Caco-2 (cell line): ENCODE data around the gene RPS18. TPM values are rescaled to one million over a fixed set of nuclear protein-coding genes. Genes with fewer than 3 reads are reported as not detected.
A peak's percentile ranks its signal among the peaks of the same experiment; 100 is the strongest.

Source experiments
- BruUV-seq: library from RNA; stranded (reverse); fragments of 400-500 nt; replicated peaks from 2 replicates; lab custom pipeline; 2021; lab: Mats Ljungman, UMichigan
- CTCF ChIA-PET: fragments of 300-600 bp; sonication (Branson Sonifier 250); formaldehyde crosslinking; loops from one replicate; lab custom pipeline; 2022; ENCODE audit warnings: antibody characterized with exemption; lab: Charles Lee
- POLR2A ChIA-PET: fragments of 300-600 bp; sonication (Branson Sonifier 250); formaldehyde crosslinking; loops from one replicate; lab custom pipeline; 2022; ENCODE audit warnings: antibody characterized with exemption; lab: Charles Lee
- DNase-seq, 2 experiments: peaks; one replicate each; pipeline versions ENCODE4 v3.0.0 to v3.0.0-alpha.2; 2020 to 2022
- H3K27me3 ChIP-seq: replicated peaks from 2 replicates; pipeline ENCODE4 v1.6.0; 2011; ENCODE audit warnings: low read length; ENCODE audit not compliant: control insufficient read depth, insufficient read depth
- H3K36me3 ChIP-seq: 2 replicates; pipeline ENCODE4 v1.5.1; 2011; ENCODE audit warnings: low read length; ENCODE audit not compliant: control insufficient read depth, insufficient read depth
- H3K4me1 ChIP-seq: fragments of 250-450 bp; sonication (Bioruptor Pico); 2 replicates; pipeline ENCODE4 v1.5.1; 2020; ENCODE audit warnings: mild to moderate bottlenecking
- H3K4me3 ChIP-seq: 2 replicates; pipeline ENCODE4 v1.5.1; 2011; ENCODE audit warnings: low read depth, mild to moderate bottlenecking, control low read depth, low read length
- H3K9me3 ChIP-seq: fragments of 250-450 bp; sonication (Bioruptor Pico); 2 replicates; pipeline ENCODE4 v1.5.1; 2020; ENCODE audit warnings: mild to moderate bottlenecking, moderate library complexity
- H3K27ac Mint-ChIP-seq: one replicate; pipeline ENCODE4 v1.8.0; 2022; ENCODE audit warnings: mixed read lengths; ENCODE audit not compliant: unreplicated experiment
- H3K27me3 Mint-ChIP-seq: one replicate; pipeline ENCODE4 v1.8.0; 2022; ENCODE audit warnings: mixed read lengths; ENCODE audit not compliant: insufficient read depth, unreplicated experiment
- H3K36me3 Mint-ChIP-seq: one replicate; pipeline ENCODE4 v1.8.0; 2022; ENCODE audit warnings: mild to moderate bottlenecking, mixed read lengths; ENCODE audit not compliant: insufficient read depth, unreplicated experiment
- H3K4me1 Mint-ChIP-seq: one replicate; pipeline ENCODE4 v1.8.0; 2022; ENCODE audit warnings: low read depth, mixed read lengths; ENCODE audit not compliant: unreplicated experiment
- H3K4me3 Mint-ChIP-seq: one replicate; pipeline ENCODE4 v1.8.0; 2022; ENCODE audit warnings: mild to moderate bottlenecking, moderate library complexity, mixed read lengths; ENCODE audit not compliant: unreplicated experiment
- H3K9me3 Mint-ChIP-seq: one replicate; pipeline ENCODE4 v1.8.0; 2022; ENCODE audit warnings: mixed read lengths; ENCODE audit not compliant: unreplicated experiment
- CTCF ChIP-seq, 2 experiments: fragments of 200-600 bp in 1 of 2; IDR thresholded peaks; 1 replicate in 1 of 2; 2 replicates in 1 of 2; pipeline versions ENCODE4 v1.5.1 to v1.8.0; 2011 to 2022; ENCODE audit warnings: antibody characterized with exemption in 1 of 2, control low read depth in 1 of 2, inconsistent platforms in 1 of 2, low read depth in 1 of 2, low read length in 1 of 2, mild to moderate bottlenecking in 1 of 2, moderate library complexity in 1 of 2; ENCODE audit not compliant: insufficient read depth in 1 of 2, severe bottlenecking in 1 of 2, unreplicated experiment in 1 of 2
- intact Hi-C: fragments of 100-400 bp; cut with micrococcal nuclease; formaldehyde crosslinking; loops from one replicate; pipeline ENCODE4 v1.10.0; 2022; ENCODE audit not compliant: unreplicated experiment
- total RNA-seq: library from RNA; stranded (reverse); gene quantifications from 2 replicates; pipeline ENCODE4 v1.2.3, GENCODE V29; 2022

Gene RPS18
- total RNA-seq, 1 experiment from 2014 or later, result 2,340 TPM

- peak overlapping the region; percentile 56 for H3K4me3 Mint-ChIP-seq
- ChIA-PET POLR2A (interaction anchor here (3.0 kb wide), 1 partner anchor 13 kb away, joined by 10 read pairs; the partner anchor contains the start of genes PFDN6 and WDR46), CTCF (interaction anchor here (0.6 to 1.9 kb wide), 2 partner anchors 12 to 236 kb away, joined by 6 to 8 read pairs; partner anchors contain the start of genes PFDN6 and WDR46)
- Histone ChIP-seq H3K4me1 (peaks cover 18% of the 10 kb centered on the region), H3K9me3 (no peaks in the 10 kb centered on the region), H3K27me3 (no peaks in the 10 kb centered on the region), H3K4me3 (no peak overlapping the region), H3K36me3 (peaks cover 9% of the 10 kb centered on the region)
- H3K27me3 Mint-ChIP-seq, result no peaks in the 10 kb centered on the region
- no peak for DNase-seq
- intact Hi-C loops, result no loop called here
- H3K27ac Mint-ChIP-seq, result peak overlapping the region; percentile 18
- peaks cover 18% of the 10 kb centered on the region for H3K4me1 Mint-ChIP-seq
- no TSS peak for BruUV-seq
- no peaks in the 10 kb centered on the region for H3K9me3 Mint-ChIP-seq
- no peak for TF ChIP-seq CTCF (IDR thresholded peaks at IDR 0.05; ENCODE audit: insufficient read depth in 1 of 2, low read depth in 1 of 2, low read length in 1 of 2, severe bottlenecking in 1 of 2, unreplicated experiment in 1 of 2)
- peaks cover 91% of the 10 kb centered on the region for H3K36me3 Mint-ChIP-seq
These were observed 4.6 kb downstream of the RPS18 start for GRCh38 chr6:33276581-33276863.

GRCh38 chr6:33276864-33277662 lies 5.2 kb downstream of the RPS18 start, which contains the start of gene B3GALT4:
B3GALT4 (plus strand) TSS chr6:33277123; CDS start chr6:33277420, 297 bp downstream.
- peak within 1 kb of the TSS; percentile 56 for H3K4me3 Mint-ChIP-seq
- peak in 1 of 2 experiments; percentile 55 for DNase-seq

More at GRCh38 chr6:33276864-33277662, 5.2 kb downstream of the RPS18 start, which contains the start of gene B3GALT4:
- peaks cover 18% of the 10 kb centered on the region for H3K4me1 ChIP-seq
- POLR2A ChIA-PET, result interaction anchor here (0.6 to 3.0 kb wide), 3 partner anchors 12 to 631 kb away, joined by 3 to 10 read pairs (median 3); partner anchors contain the start of genes PFDN6 and WDR46
- no peaks in the 10 kb centered on the region for H3K9me3 ChIP-seq
- peaks cover 18% of the 10 kb centered on the region for H3K4me1 Mint-ChIP-seq
- CTCF ChIA-PET, result interaction anchor here (1.0 to 1.9 kb wide), 3 partner anchors 12 to 130 kb away, joined by 4 to 8 read pairs (median 4); partner anchors contain the start of genes PFDN6 and WDR46
- no peaks in the 10 kb centered on the region for H3K9me3 Mint-ChIP-seq
- H3K36me3 ChIP-seq, result peaks cover 9% of the 10 kb centered on the region
- H3K36me3 Mint-ChIP-seq, result peaks cover 86% of the 10 kb centered on the region
- no peaks in the 10 kb centered on the region for H3K27me3 Mint-ChIP-seq
- BruUV-seq, result no TSS peak
- no peaks in the 10 kb centered on the region for H3K27me3 ChIP-seq
- peak; percentile 10 to 44 for TF ChIP-seq CTCF (IDR thresholded peaks at IDR 0.05; ENCODE audit: insufficient read depth in 1 of 2, low read depth in 1 of 2, low read length in 1 of 2, severe bottlenecking in 1 of 2, unreplicated experiment in 1 of 2)
- peak within 1 kb of the TSS; percentile 18 for H3K27ac Mint-ChIP-seq
- intact Hi-C loops, result no loop called here
- no peak within 1 kb of the TSS for H3K4me3 ChIP-seq
